Endothelial cell of umbilical vein (primary cell): ENCODE data around the gene PDE4B. TPM values are rescaled to one million over a fixed set of nuclear protein-coding genes. Genes with fewer than 3 reads are reported as not detected.

Experiments used
- BruUV-seq: library from RNA; stranded (reverse); fragments of 400-500 nt; replicated peaks from 2 replicates; lab custom pipeline; 2021; lab: Mats Ljungman, UMichigan
- CTCF ChIA-PET: fragments of 300-600, 350-600 bp; sonication (Branson Sonifier 250); formaldehyde crosslinking; loops from one replicate; lab custom pipeline; 2021; ENCODE audit warnings: antibody characterized with exemption, inconsistent platforms; lab: Charles Lee
- POLR2A ChIA-PET: fragments of 300-600, 350-600 bp; sonication (Branson Sonifier 250); formaldehyde crosslinking; loops from one replicate; lab custom pipeline; 2021; ENCODE audit warnings: antibody characterized with exemption, inconsistent platforms; lab: Charles Lee
- DNase-seq: peaks from one replicate; pipeline ENCODE4 v3.0.0-alpha.2; 2011; ENCODE audit warnings: low read depth, low spot score
- FAIRE-seq: peaks from 2 replicates; lab custom pipeline; 2011; peaks lifted over from hg19 to GRCh38; lab: Jason Lieb, UNC
- H2AFZ ChIP-seq: 2 replicates; pipeline ENCODE4 v1.6.0; 2012; ENCODE audit warnings: low read depth, low read length, control low read depth, inconsistent platforms
- H3K27ac ChIP-seq: 2 replicates; pipeline ENCODE4 v1.5.1; 2011; ENCODE audit warnings: low read depth, mild to moderate bottlenecking, control low read depth, low read length, moderate library complexity; ENCODE audit not compliant: insufficient read depth
- H3K27me3 ChIP-seq, 2 experiments: 2 replicates each; pipeline versions ENCODE4 v1.6.0 to v1.6.1; 2011; ENCODE audit warnings: low read length in 2 of 2, mixed read lengths in 1 of 2; ENCODE audit not compliant: control insufficient read depth in 2 of 2, insufficient read depth in 2 of 2
- H3K36me3 ChIP-seq, 2 experiments: 2 replicates in 1 of 2; 3 replicates in 1 of 2; pipeline ENCODE4 v1.5.1; 2011; ENCODE audit warnings: low read length in 2 of 2, mild to moderate bottlenecking in 1 of 2, moderate library complexity in 1 of 2; ENCODE audit not compliant: control insufficient read depth in 2 of 2, insufficient read depth in 2 of 2; ENCODE audit errors: extremely low read depth in 1 of 2
- H3K4me1 ChIP-seq: 3 replicates; pipeline ENCODE4 v1.5.1; 2011; ENCODE audit warnings: mild to moderate bottlenecking, low read length; ENCODE audit not compliant: control insufficient read depth, insufficient read depth; ENCODE audit errors: extremely low read depth
- H3K4me2 ChIP-seq: 2 replicates; pipeline ENCODE4 v1.6.1; 2011; ENCODE audit warnings: low read length, control low read depth, mixed read lengths; ENCODE audit not compliant: insufficient read depth
- H3K4me3 ChIP-seq, 3 experiments: fragments of 200-600 bp in 1 of 3; sonication (generic), shearing (Covaris generic) in 1 of 3; replicated peaks in 1 of 3; 2 replicates each; pipeline ENCODE4 v1.5.1; 2011 to 2016; ENCODE audit warnings: control low read depth in 3 of 3, low read length in 3 of 3, mild to moderate bottlenecking in 2 of 3, inconsistent platforms in 1 of 3, low read depth in 1 of 3, moderate library complexity in 1 of 3; ENCODE audit not compliant: insufficient read depth in 1 of 3
- H3K79me2 ChIP-seq: 2 replicates; pipeline ENCODE4 v1.6.0; 2012; ENCODE audit warnings: low read length, inconsistent platforms; ENCODE audit not compliant: control insufficient read depth, insufficient read depth
- H3K9ac ChIP-seq: replicated peaks from 2 replicates; pipeline ENCODE3; 2011; ENCODE audit warnings: low read length, control low read depth; ENCODE audit not compliant: insufficient read depth; ENCODE audit errors: extremely low read depth
- H3K9me1 ChIP-seq: replicated peaks from 3 replicates; pipeline ENCODE4 v1.6.0; 2011; ENCODE audit warnings: mild to moderate bottlenecking, low read length; ENCODE audit not compliant: control insufficient read depth, insufficient read depth; ENCODE audit errors: extremely low read depth
- H3K9me3 ChIP-seq: replicated peaks from 2 replicates; pipeline ENCODE4 v1.5.1; 2012; ENCODE audit warnings: low read length, inconsistent platforms; ENCODE audit not compliant: control insufficient read depth, insufficient read depth
- H4K20me1 ChIP-seq: replicated peaks from 2 replicates; pipeline ENCODE3; 2011; ENCODE audit warnings: mild to moderate bottlenecking, low read length; ENCODE audit not compliant: control insufficient read depth, insufficient read depth; ENCODE audit errors: extremely low read depth
- CTCF ChIP-seq, 2 donors: IDR thresholded peaks; 1 replicate in 1 of 2; 2 replicates in 1 of 2; pipeline ENCODE4 v1.5.1; 2011; ENCODE audit warnings: low read length in 2 of 2, mild to moderate bottlenecking in 2 of 2, moderate library complexity in 2 of 2, control low read depth in 1 of 2, inconsistent platforms in 1 of 2, low read depth in 1 of 2; ENCODE audit not compliant: insufficient read depth in 1 of 2; ENCODE audit errors: extremely low read depth in 1 of 2
- EZH2 ChIP-seq: IDR thresholded peaks from 2 replicates; pipeline ENCODE4 v1.6.1; 2012; ENCODE audit warnings: borderline replicate concordance, low read depth, mild to moderate bottlenecking, moderate library complexity, low read length, inconsistent platforms; ENCODE audit not compliant: severe bottlenecking
- FOS ChIP-seq: IDR thresholded peaks from 2 replicates; pipeline ENCODE4 v1.6.1; 2011; ENCODE audit warnings: mild to moderate bottlenecking, low read length, moderate library complexity, borderline replicate concordance; ENCODE audit not compliant: insufficient read depth
- GATA2 ChIP-seq: IDR thresholded peaks from 2 replicates; pipeline ENCODE4 v1.7.0; 2011; ENCODE audit warnings: low read depth, mild to moderate bottlenecking, moderate library complexity, mixed read lengths, low read length; ENCODE audit not compliant: insufficient read length, insufficient read depth
- JUN ChIP-seq: IDR thresholded peaks from 2 replicates; pipeline ENCODE4 v1.6.1; 2011; ENCODE audit warnings: borderline replicate concordance, low read depth; ENCODE audit not compliant: insufficient read length, insufficient read depth
- MAX ChIP-seq: IDR thresholded peaks from 2 replicates; pipeline ENCODE4 v1.6.1; 2011; ENCODE audit not compliant: insufficient read depth, insufficient read length
- MYC ChIP-seq: IDR thresholded peaks from one replicate; pipeline ENCODE4 v1.6.1; 2011; ENCODE audit warnings: mild to moderate bottlenecking, low read depth, low read length
- POLR2A ChIP-seq: IDR thresholded peaks from 2 replicates; pipeline ENCODE4 v1.6.1; 2012; ENCODE audit warnings: low read depth, mild to moderate bottlenecking, control low read depth, low read length
- POLR2AphosphoS5 ChIP-seq: IDR thresholded peaks from 2 replicates; pipeline ENCODE4 v1.6.1; 2012; ENCODE audit warnings: low read depth, mild to moderate bottlenecking, control low read depth, low read length, moderate library complexity; ENCODE audit not compliant: insufficient read depth
- dilution Hi-C: fragments of 300-500 bp; cut with MboI; formaldehyde crosslinking; loops from one replicate; pipeline ENCODE4 v1.15.0; 2019; ENCODE audit warnings: low sequenced_read_pairs; ENCODE audit not compliant: extremely low pct_ligation_motif_present
- intact Hi-C: fragments of 100-400 bp; cut with micrococcal nuclease; formaldehyde crosslinking; loops from one replicate; pipeline ENCODE4 v1.10.0; 2022
- polyA plus RNA-seq, 4 experiments: library from polyadenylated mRNA; depleted of rRNA in 3 of 4; stranded (reverse) in 3 of 4; unstranded in 1 of 4; fragments of >200 nt; gene quantifications; 2 replicates each; pipeline versions ENCODE4 v1.2.1 to v1.2.3, GENCODE V29; 2011 to 2012; ENCODE audit warnings: missing spikeins in 1 of 4
- total RNA-seq: library from RNA; stranded (reverse); gene quantifications from 2 replicates; pipeline ENCODE4 v1.2.3, GENCODE V29; 2021

The PDE4B gene
- total and polyA plus RNA-seq, 2 donors (not counting 3 experiments of a cell fraction or from before 2014, with no cell fraction given), result 63.5 to 69.8 TPM

- intact Hi-C loops (no loop called here), dilution Hi-C loops (no loop called here)
- no peaks in the 10 kb centered on the region for H4K20me1 ChIP-seq
- FAIRE-seq, result no peak
- POLR2A ChIA-PET, result no interaction called here
- H3K79me2 ChIP-seq, result no peaks in the 10 kb centered on the region
- H3K9ac ChIP-seq, result no peak overlapping the region
- peaks cover 3% of the 10 kb centered on the region in 2 experiments for H3K27me3 ChIP-seq
- H3K9me3 ChIP-seq, result no peaks in the 10 kb centered on the region
- H2AFZ ChIP-seq, result no peak overlapping the region
- no peak overlapping the region for H3K4me3 ChIP-seq
- H3K4me1 ChIP-seq, result no peaks in the 10 kb centered on the region
- no peak overlapping the region for H3K27ac ChIP-seq
- CTCF ChIA-PET, result interaction anchor here (0.6 kb wide), 1 partner anchor 15 kb away, joined by 4 read pairs; no protein-coding TSS in a partner anchor
- H3K36me3 ChIP-seq, result no peaks in the 10 kb centered on the region
- no peaks in the 10 kb centered on the region for H3K9me1 ChIP-seq
- no TSS peak for BruUV-seq
- H3K4me2 ChIP-seq, result no peak overlapping the region
- DNase-seq, result no peak
- TF ChIP-seq MYC (no peak), POLR2A (no peak), MAX (no peak), FOS (no peak)
These were observed 374.6 kb downstream of the PDE4B start for GRCh38 chr1:66167267-66167666.

GRCh38 chr1:66168467-66168887, 375.8 kb downstream of the PDE4B start:
- CTCF ChIA-PET, result no interaction called here
- Histone ChIP-seq H3K9ac (no peak overlapping the region), H3K4me3 (no peak overlapping the region), H3K9me3 (no peaks in the 10 kb centered on the region), H2AFZ (no peak overlapping the region), H3K36me3 (no peaks in the 10 kb centered on the region), H3K27ac (no peak overlapping the region), H3K4me1 (no peaks in the 10 kb centered on the region), H4K20me1 (no peaks in the 10 kb centered on the region), H3K79me2 (no peaks in the 10 kb centered on the region), H3K4me2 (no peak overlapping the region), H3K27me3 (peaks cover 3% of the 10 kb centered on the region in 2 experiments), H3K9me1 (no peaks in the 10 kb centered on the region)
- no peak for TF ChIP-seq POLR2A
- TF ChIP-seq JUN, result no peak
- no peak for TF ChIP-seq POLR2AphosphoS5
- no peak for TF ChIP-seq CTCF (IDR thresholded peaks at IDR 0.05; ENCODE audit: extremely low read depth in 1 of 2, insufficient read depth in 1 of 2, low read depth in 1 of 2, low read length in 2 of 2)
- TF ChIP-seq MAX, result no peak
- TF ChIP-seq MYC, result no peak
- no peak for TF ChIP-seq FOS
- TF ChIP-seq EZH2, result no peak
- TF ChIP-seq GATA2, result no peak
- FAIRE-seq (no peak), DNase-seq (no peak)
- intact Hi-C loops (no loop called here), dilution Hi-C loops (no loop called here)
- POLR2A ChIA-PET, result no interaction called here
- no TSS peak for BruUV-seq
